Heart right ventricle (tissue), 16 donors: ENCODE measurements around the gene SECTM1. TPM values are rescaled to one million over a fixed set of nuclear protein-coding genes. Genes with fewer than 3 reads are reported as not detected.

ENCODE experiments used
- ATAC-seq, 8 donors: fragments of 200-7000 bp; cut with Tn5 transposase; one replicate each; pipeline ENCODE4 v1.9.1; 2020; ENCODE audit warnings: mild to moderate bottlenecking in 8 of 8, moderate library complexity in 8 of 8, moderate number of reproducible peaks in 1 of 8
- DNase-seq, 2 donors: peaks; one replicate each; pipeline ENCODE4 v3.0.0-alpha.2; 2020
- H3K27ac ChIP-seq, 10 donors: fragments of 200-600 bp; sonication (generic) in 2 of 10; one replicate each; pipeline versions ENCODE4 v1.5.0 to v1.8.0; 2020 to 2022; ENCODE audit warnings: mild to moderate bottlenecking in 3 of 10
- H3K27me3 ChIP-seq, 7 donors: fragments of 200-600 bp; one replicate each; pipeline ENCODE4 v1.8.0; 2021 to 2022; ENCODE audit warnings: mild to moderate bottlenecking in 2 of 7
- H3K36me3 ChIP-seq, 9 donors: fragments of 200-600 bp; sonication (generic) in 1 of 9; one replicate each; pipeline versions ENCODE4 v1.5.0 to v1.8.0; 2020 to 2022; ENCODE audit warnings: mild to moderate bottlenecking in 2 of 9
- H3K4me1 ChIP-seq, 9 donors: fragments of 200-600 bp; sonication (generic) in 1 of 9; one replicate each; pipeline versions ENCODE4 v1.5.0 to v1.8.0; 2020 to 2022; ENCODE audit warnings: mild to moderate bottlenecking in 4 of 9
- H3K4me3 ChIP-seq, 10 donors: fragments of 200-600 bp; sonication (generic) in 2 of 10; one replicate each; pipeline versions ENCODE4 v1.5.0 to v1.8.0; 2020 to 2022; ENCODE audit warnings: mild to moderate bottlenecking in 7 of 10, moderate library complexity in 2 of 10
- H3K9me3 ChIP-seq, 11 donors: fragments of 200-600 bp in 10 of 11; sonication (generic) in 2 of 11; one replicate each; pipeline versions ENCODE4 v1.5.0 to v1.8.0; 2013 to 2022; ENCODE audit warnings: mild to moderate bottlenecking in 2 of 11, control low read depth in 1 of 11, moderate library complexity in 1 of 11
- CTCF ChIP-seq, 9 donors: fragments of 200-600 bp; sonication (generic) in 2 of 9; IDR thresholded peaks; one replicate each; pipeline versions ENCODE4 v1.5.0 to v1.8.0; 2021 to 2022; ENCODE audit warnings: antibody characterized with exemption in 9 of 9, mild to moderate bottlenecking in 5 of 9, moderate library complexity in 1 of 9
- WGBS, 2 donors: extraction: QIAGEN DNeasy Blood & Tissue Kit; methylation state at CpG; one replicate each; pipeline ENCODE4 v1.1.7; 2013; ENCODE audit warnings: inconsistent platforms in 1 of 2; 5-methylcytosine and 5-hydroxymethylcytosine counted together
- intact Hi-C, 10 donors: fragments of 100-400 bp; cut with DNase I; formaldehyde crosslinking; loops; one replicate each; pipeline versions ENCODE4 v1.11.1 to v1.14.2; 2022
- polyA plus RNA-seq, 2 donors: library from polyadenylated mRNA; stranded (reverse); fragments of 200-250 nt; gene quantifications; one replicate each; pipeline ENCODE4 v1.2.3, GENCODE V29; 2013
- total RNA-seq, 10 donors: library from RNA; stranded (reverse); fragmentation: NEBNext Ultra II Directional in 3 of 10; extraction: Animal tissue kit (Norgen Biotek cat#: 25700) in 3 of 10; gene quantifications; one replicate each; pipeline versions ENCODE4 v1.2.1 to v1.2.4, GENCODE V29; 2021 to 2023
- donor health status: Arrhythmogenic right ventricular cardiomyopathy.
- donor health status: ischemic (EF 13 %, LVEDD 7.1; RV severe dilation, severe dysfunction).
- donor health status: healthy with polysubstance abuse.
- donor health status: DM: no; HTN: yes; CAD: no.
- donor health status: DM: no; HTN: no; CAD: no.
- donor health status: ischemic (EF 25% LVEDD 6.9; RV normal size, moderate dysfunction).
- donor health status: ischemic (EF 25% LVEDD 5.7; RV mildly dilated, moderate dysfunction).
- donor health status: healthy.
- donor health status: DM: yes; HTN: yes; CAD: no.
- donor health status: Ischemic cardiomyopathy.
- donor health status: ischemic (EF 35%, LVEDD 5.7; RV mildly dilated, moderate dysfunction).
- donor health status: nonischemic (EF 11% LVEDD 7.7; RV severe dilation, severe dysfunction).
- donor health status: DM: yes; HTN: yes; CAD: no.
- donor health status: PGD.
- donor health status: ischemic (EF 29% LVEDD 5.4; RV normal size, mild dysfunction).
- donor health status: nonischemic (EF 23%, LVEDD 6.1; RV moderate dilation, normal function).

The SECTM1 gene
- total and polyA plus RNA-seq, 12 donors, result 1.7 to 29.9 (median 3.6) TPM

GRCh38 chr17:82328141-82328993 lies 5.2 kb downstream of the SECTM1 start:
- intact Hi-C loops, result loop anchor here in 3 of 10 donors (10.0 kb wide), 3 partner anchors 84 to 294 kb away; partner anchors contain the start of genes DCXR (in 1 of the 3) and RAC3 (in 1 of the 3)
- no peak for ATAC-seq
- Histone ChIP-seq H3K27me3 (peaks cover 0 to 54% (median 31%) of the 10 kb centered on the region in 7 donors), H3K9me3 (no peaks in the 10 kb centered on the region), H3K4me1 (peaks cover 9 to 30% (median 22%) of the 10 kb centered on the region in 9 donors), H3K36me3 (peaks cover 0 to 7% (median 0%) of the 10 kb centered on the region in 9 donors), H3K27ac (no peak overlapping the region), H3K4me3 (no peak overlapping the region)
- no peak for TF ChIP-seq CTCF (IDR thresholded peaks at IDR 0.05)
- 79% methylated on average over 28 of the region's 28 CpGs for WGBS, 2 donors
- no peak for DNase-seq

GRCh38 chr17:82327757-82328140 lies 5.8 kb downstream of the SECTM1 start:
- DNase-seq (no peak), ATAC-seq (no peak)
- TF ChIP-seq CTCF (IDR thresholded peaks at IDR 0.05), result no peak
- Histone ChIP-seq H3K36me3 (peaks cover 0 to 7% (median 0%) of the 10 kb centered on the region in 9 donors), H3K27me3 (peaks cover 0 to 48% (median 31%) of the 10 kb centered on the region in 7 donors), H3K27ac (no peak overlapping the region), H3K9me3 (no peaks in the 10 kb centered on the region), H3K4me1 (peaks cover 6 to 24% (median 16%) of the 10 kb centered on the region in 9 donors), H3K4me3 (no peak overlapping the region)
- intact Hi-C loops, result loop anchor here in 3 of 10 donors (10.0 kb wide), 3 partner anchors 83 to 293 kb away; partner anchors contain the start of genes DCXR (in 1 of the 3) and RAC3 (in 1 of the 3)
- WGBS, 2 donors, result 64 to 73% methylated on average over 16 of the region's 16 CpGs

- DNase-seq (no peak), ATAC-seq (no peak)
- Histone ChIP-seq H3K27me3 (peaks cover 0 to 43% (median 28%) of the 10 kb centered on the region in 7 donors), H3K4me3 (no peak overlapping the region), H3K36me3 (peaks cover 0 to 7% (median 0%) of the 10 kb centered on the region in 9 donors), H3K4me1 (peaks cover 4 to 19% (median 12%) of the 10 kb centered on the region in 9 donors), H3K27ac (no peak overlapping the region), H3K9me3 (no peaks in the 10 kb centered on the region)
- intact Hi-C loops, result loop anchor here in 3 of 10 donors (10.0 kb wide), 3 partner anchors 82 to 292 kb away; partner anchors contain the start of genes DCXR (in 1 of the 3) and RAC3 (in 1 of the 3)
- no peak for TF ChIP-seq CTCF (IDR thresholded peaks at IDR 0.05)
- 70% methylated on average over 15 of the region's 15 CpGs for WGBS, 2 donors
Measured at GRCh38 chr17:82327289-82327688, 6.3 kb downstream of the SECTM1 start.
